ENCODE measurements around the gene ST6GALNAC3.

- TF ChIP-seq GATA3 (IDR thresholded peaks at IDR 0.05; ENCODE audit: low read depth, low read length) (no peak), GATA2 (IDR thresholded peaks at IDR 0.05; ENCODE audit: low read depth, low read length) (no peak)
These were observed 214.4 kb downstream of the ST6GALNAC3 start for GRCh38 chr1:76288758-76289483.
